Caco-2 (cell line): ENCODE results near the gene STEAP4. TPM values are rescaled to one million over a fixed set of nuclear protein-coding genes. Genes with fewer than 3 reads are reported as not detected.

Experiments
- BruUV-seq: library from RNA; stranded (reverse); fragments of 400-500 nt; replicated peaks from 2 replicates; lab custom pipeline; 2021; lab: Mats Ljungman, UMichigan
- CTCF ChIA-PET: fragments of 300-600 bp; sonication (Branson Sonifier 250); formaldehyde crosslinking; loops from one replicate; lab custom pipeline; 2022; ENCODE audit warnings: antibody characterized with exemption; lab: Charles Lee
- POLR2A ChIA-PET: fragments of 300-600 bp; sonication (Branson Sonifier 250); formaldehyde crosslinking; loops from one replicate; lab custom pipeline; 2022; ENCODE audit warnings: antibody characterized with exemption; lab: Charles Lee
- DNase-seq, 2 experiments: peaks; one replicate each; pipeline versions ENCODE4 v3.0.0 to v3.0.0-alpha.2; 2020 to 2022
- H3K27me3 ChIP-seq: replicated peaks from 2 replicates; pipeline ENCODE4 v1.6.0; 2011; ENCODE audit warnings: low read length; ENCODE audit not compliant: control insufficient read depth, insufficient read depth
- H3K36me3 ChIP-seq: 2 replicates; pipeline ENCODE4 v1.5.1; 2011; ENCODE audit warnings: low read length; ENCODE audit not compliant: control insufficient read depth, insufficient read depth
- H3K4me1 ChIP-seq: fragments of 250-450 bp; sonication (Bioruptor Pico); 2 replicates; pipeline ENCODE4 v1.5.1; 2020; ENCODE audit warnings: mild to moderate bottlenecking
- H3K4me3 ChIP-seq: 2 replicates; pipeline ENCODE4 v1.5.1; 2011; ENCODE audit warnings: low read depth, mild to moderate bottlenecking, control low read depth, low read length
- H3K9me3 ChIP-seq: fragments of 250-450 bp; sonication (Bioruptor Pico); 2 replicates; pipeline ENCODE4 v1.5.1; 2020; ENCODE audit warnings: mild to moderate bottlenecking, moderate library complexity
- H3K27ac Mint-ChIP-seq: one replicate; pipeline ENCODE4 v1.8.0; 2022; ENCODE audit warnings: mixed read lengths; ENCODE audit not compliant: unreplicated experiment
- H3K27me3 Mint-ChIP-seq: one replicate; pipeline ENCODE4 v1.8.0; 2022; ENCODE audit warnings: mixed read lengths; ENCODE audit not compliant: insufficient read depth, unreplicated experiment
- H3K36me3 Mint-ChIP-seq: one replicate; pipeline ENCODE4 v1.8.0; 2022; ENCODE audit warnings: mild to moderate bottlenecking, mixed read lengths; ENCODE audit not compliant: insufficient read depth, unreplicated experiment
- H3K4me1 Mint-ChIP-seq: one replicate; pipeline ENCODE4 v1.8.0; 2022; ENCODE audit warnings: low read depth, mixed read lengths; ENCODE audit not compliant: unreplicated experiment
- H3K4me3 Mint-ChIP-seq: one replicate; pipeline ENCODE4 v1.8.0; 2022; ENCODE audit warnings: mild to moderate bottlenecking, moderate library complexity, mixed read lengths; ENCODE audit not compliant: unreplicated experiment
- H3K9me3 Mint-ChIP-seq: one replicate; pipeline ENCODE4 v1.8.0; 2022; ENCODE audit warnings: mixed read lengths; ENCODE audit not compliant: unreplicated experiment
- CTCF ChIP-seq, 2 experiments: fragments of 200-600 bp in 1 of 2; IDR thresholded peaks; 1 replicate in 1 of 2; 2 replicates in 1 of 2; pipeline versions ENCODE4 v1.5.1 to v1.8.0; 2011 to 2022; ENCODE audit warnings: antibody characterized with exemption in 1 of 2, control low read depth in 1 of 2, inconsistent platforms in 1 of 2, low read depth in 1 of 2, low read length in 1 of 2, mild to moderate bottlenecking in 1 of 2, moderate library complexity in 1 of 2; ENCODE audit not compliant: insufficient read depth in 1 of 2, severe bottlenecking in 1 of 2, unreplicated experiment in 1 of 2
- intact Hi-C: fragments of 100-400 bp; cut with micrococcal nuclease; formaldehyde crosslinking; loops from one replicate; pipeline ENCODE4 v1.10.0; 2022; ENCODE audit not compliant: unreplicated experiment
- total RNA-seq: library from RNA; stranded (reverse); gene quantifications from 2 replicates; pipeline ENCODE4 v1.2.3, GENCODE V29; 2022

Gene STEAP4
- total RNA-seq, 1 experiment from 2014 or later = not detected

- ChIA-PET CTCF (no interaction called here), POLR2A (no interaction called here)
- TF ChIP-seq CTCF (IDR thresholded peaks at IDR 0.05; ENCODE audit: insufficient read depth in 1 of 2, low read depth in 1 of 2, low read length in 1 of 2, severe bottlenecking in 1 of 2, unreplicated experiment in 1 of 2) = no peak
- Histone ChIP-seq H3K36me3 (no peaks in the 10 kb centered on the region), H3K27me3 (no peaks in the 10 kb centered on the region), H3K9me3 (no peaks in the 10 kb centered on the region), H3K4me1 (peaks cover 7% of the 10 kb centered on the region; the same call in 1 of the 2 replicates), H3K4me3 (no peak overlapping the region)
- intact Hi-C loops = no loop called here
- Mint-ChIP-seq H3K36me3 (no peaks in the 10 kb centered on the region), H3K27me3 (peaks cover 2% of the 10 kb centered on the region), H3K4me3 (no peak overlapping the region), H3K27ac (no peak overlapping the region), H3K9me3 (no peaks in the 10 kb centered on the region), H3K4me1 (no peaks in the 10 kb centered on the region)
- no TSS peak for BruUV-seq
- DNase-seq = no peak
Observed at GRCh38 chr7:88301924-88302323, 4.8 kb downstream of the STEAP4 start.

GRCh38 chr7:88300401-88300945 is 6.2 kb downstream of the STEAP4 start:
- POLR2A ChIA-PET = no interaction called here
- Histone ChIP-seq H3K9me3 (no peaks in the 10 kb centered on the region), H3K27me3 (no peaks in the 10 kb centered on the region), H3K36me3 (no peaks in the 10 kb centered on the region), H3K4me3 (no peak overlapping the region), H3K4me1 (no peaks in the 10 kb centered on the region)
- Mint-ChIP-seq H3K27me3 (peaks cover 2% of the 10 kb centered on the region), H3K27ac (no peak overlapping the region), H3K4me3 (no peak overlapping the region), H3K4me1 (no peaks in the 10 kb centered on the region), H3K9me3 (no peaks in the 10 kb centered on the region), H3K36me3 (no peaks in the 10 kb centered on the region)
- intact Hi-C loops = no loop called here
- TF ChIP-seq CTCF (IDR thresholded peaks at IDR 0.05; ENCODE audit: insufficient read depth in 1 of 2, low read depth in 1 of 2, low read length in 1 of 2, severe bottlenecking in 1 of 2, unreplicated experiment in 1 of 2) = no peak
- CTCF ChIA-PET = no interaction called here
- DNase-seq = no peak
- no TSS peak for BruUV-seq

- Histone ChIP-seq H3K4me1 (no peaks in the 10 kb centered on the region), H3K9me3 (no peaks in the 10 kb centered on the region), H3K36me3 (no peaks in the 10 kb centered on the region), H3K27me3 (no peaks in the 10 kb centered on the region), H3K4me3 (no peak overlapping the region)
- CTCF ChIA-PET = no interaction called here
- H3K4me3 Mint-ChIP-seq = no peak overlapping the region
- BruUV-seq = no TSS peak
- TF ChIP-seq CTCF (IDR thresholded peaks at IDR 0.05; ENCODE audit: insufficient read depth in 1 of 2, low read depth in 1 of 2, low read length in 1 of 2, severe bottlenecking in 1 of 2, unreplicated experiment in 1 of 2) = no peak
- DNase-seq = no peak
- no peaks in the 10 kb centered on the region for H3K9me3 Mint-ChIP-seq
- no peaks in the 10 kb centered on the region for H3K4me1 Mint-ChIP-seq
- intact Hi-C loops = no loop called here
- H3K27me3 Mint-ChIP-seq = peaks cover 2% of the 10 kb centered on the region
- POLR2A ChIA-PET = no interaction called here
- no peak overlapping the region for H3K27ac Mint-ChIP-seq
- no peaks in the 10 kb centered on the region for H3K36me3 Mint-ChIP-seq
Observed at GRCh38 chr7:88299126-88299525, 7.6 kb downstream of the STEAP4 start.
